Keratinocyte (primary cell): Measurements from ENCODE around the gene DUT. TPM values are rescaled to one million over a fixed set of nuclear protein-coding genes. Genes with fewer than 3 reads are reported as not detected.

Experiments used
- DNase-seq: peaks from one replicate; pipeline ENCODE4 v3.0.0-alpha.2; 2011; ENCODE audit warnings: low read depth, missing footprints, low spot score
- FAIRE-seq: peaks from 2 replicates; lab custom pipeline; 2011; peaks lifted over from hg19 to GRCh38; lab: Jason Lieb, UNC
- H2AFZ ChIP-seq: 2 replicates; pipeline ENCODE4 v1.6.0; 2012; ENCODE audit warnings: low read length, control low read depth, inconsistent platforms; ENCODE audit not compliant: control insufficient read depth
- H3K27ac ChIP-seq: 2 replicates; pipeline ENCODE4 v1.5.1; 2011; ENCODE audit warnings: low read length; ENCODE audit not compliant: control insufficient read depth, insufficient read depth
- H3K27me3 ChIP-seq: 3 replicates; pipeline ENCODE4 v1.6.0; 2011; ENCODE audit warnings: low read length; ENCODE audit not compliant: control insufficient read depth, insufficient read depth; ENCODE audit errors: extremely low read depth
- H3K36me3 ChIP-seq, 2 experiments: 2 replicates in 1 of 2; 3 replicates in 1 of 2; pipeline ENCODE4 v1.5.1; 2011; ENCODE audit warnings: low read length in 2 of 2, mild to moderate bottlenecking in 1 of 2; ENCODE audit not compliant: control insufficient read depth in 2 of 2, insufficient read depth in 2 of 2; ENCODE audit errors: extremely low read depth in 1 of 2
- H3K4me1 ChIP-seq: 3 replicates; pipeline ENCODE4 v1.5.1; 2011; ENCODE audit warnings: low read length; ENCODE audit not compliant: control insufficient read depth, insufficient read depth; ENCODE audit errors: extremely low read depth
- H3K4me2 ChIP-seq: 3 replicates; pipeline ENCODE4 v1.6.0; 2011; ENCODE audit warnings: low read depth, low read length; ENCODE audit not compliant: control insufficient read depth, insufficient read depth; ENCODE audit errors: extremely low read depth
- H3K4me3 ChIP-seq, 3 experiments: fragments of 200-600 bp in 1 of 3; sonication (generic) in 1 of 3; 2 replicates in 2 of 3; 3 replicates in 1 of 3; pipeline ENCODE4 v1.5.1; 2011 to 2016; ENCODE audit warnings: low read length in 3 of 3, mild to moderate bottlenecking in 3 of 3, control low read depth in 2 of 3, inconsistent platforms in 1 of 3, low read depth in 1 of 3, mixed read lengths in 1 of 3, mixed run types in 1 of 3, moderate library complexity in 1 of 3; ENCODE audit not compliant: control insufficient read depth in 2 of 3, insufficient read depth in 2 of 3; ENCODE audit errors: extremely low read depth in 1 of 3
- H3K79me2 ChIP-seq: 2 replicates; pipeline ENCODE4 v1.6.0; 2012; ENCODE audit warnings: low read length; ENCODE audit not compliant: control insufficient read depth, insufficient read depth
- H3K9ac ChIP-seq: 3 replicates; pipeline ENCODE4 v1.6.0; 2011; ENCODE audit warnings: low read length; ENCODE audit not compliant: control insufficient read depth, insufficient read depth; ENCODE audit errors: extremely low read depth
- H3K9me1 ChIP-seq: 3 replicates; pipeline ENCODE4 v1.6.0; 2011; ENCODE audit warnings: low read length; ENCODE audit not compliant: control insufficient read depth, insufficient read depth; ENCODE audit errors: extremely low read depth
- H3K9me3 ChIP-seq: 2 replicates; pipeline ENCODE4 v1.5.1; 2012; ENCODE audit warnings: low read depth, low read length; ENCODE audit not compliant: control insufficient read depth
- H4K20me1 ChIP-seq: 3 replicates; pipeline ENCODE4 v1.6.0; 2011; ENCODE audit warnings: low read length; ENCODE audit not compliant: control insufficient read depth, insufficient read depth; ENCODE audit errors: extremely low read depth
- EZH2 ChIP-seq: IDR thresholded peaks from one replicate; pipeline ENCODE4 v1.6.1; 2012; ENCODE audit warnings: inconsistent platforms, mild to moderate bottlenecking, low read length, moderate library complexity
- dilution Hi-C: fragments of 300-500 bp; cut with MboI; formaldehyde crosslinking; loops from one replicate; pipeline ENCODE4 v1.7.0; 2020; ENCODE audit warnings: low sequenced_read_pairs; ENCODE audit not compliant: extremely low pct_ligation_motif_present
- polyA plus RNA-seq, 5 experiments: library from polyadenylated mRNA; depleted of rRNA in 3 of 5; stranded (reverse) in 3 of 5; stranded (forward) in 1 of 5; unstranded in 1 of 5; fragments of >200 nt; gene quantifications; 1 replicate in 1 of 5; 2 replicates in 3 of 5; 3 replicates in 1 of 5; pipeline versions ENCODE4 v1.2.1 to v1.2.3, GENCODE V29; 2011 to 2012; ENCODE audit warnings: missing spikeins in 2 of 5, low read depth in 1 of 5, low replicate concordance in 1 of 5
- TF ChIP-seq, protein P1 (sequence below), 3 experiments: IDR thresholded peaks in 1 of 3; conservative IDR thresholded peaks in 1 of 3; optimal IDR thresholded peaks in 1 of 3; 2 replicates in 2 of 3; 3 replicates in 1 of 3; pipeline versions ENCODE3 to v1.5.1; 2011; ENCODE audit warnings: low read length in 3 of 3, mild to moderate bottlenecking in 3 of 3, moderate library complexity in 2 of 3, control low read depth in 1 of 3, inconsistent platforms in 1 of 3; ENCODE audit not compliant: insufficient read depth in 2 of 3; ENCODE audit errors: extremely low read depth in 1 of 3

DUT gene
- polyA plus RNA-seq, 1 donor (not counting 4 experiments of a cell fraction or from before 2014, with no cell fraction given), result 79.8 TPM

DNA sequence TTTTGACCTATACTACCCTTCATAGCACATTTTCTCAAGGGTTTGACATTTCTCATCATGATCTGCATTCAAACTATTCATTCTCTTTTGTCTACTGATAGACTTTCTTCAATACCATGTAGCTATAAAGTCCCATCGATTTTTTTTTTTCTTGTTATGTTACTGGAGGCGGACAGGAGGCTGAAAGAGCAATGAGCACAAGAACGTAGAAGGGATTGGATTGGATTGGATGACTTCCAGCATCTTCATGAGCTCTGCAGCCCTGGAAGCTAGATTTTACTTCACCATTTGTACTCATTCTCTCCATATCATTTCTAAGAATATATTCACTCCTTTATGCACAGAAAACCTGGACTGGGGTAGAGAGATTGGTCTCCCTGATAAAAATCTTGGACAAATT is 43.2 kb downstream of the DUT start:
- H3K4me3 ChIP-seq, result no peak overlapping the region
- H3K9me3 ChIP-seq, result no peaks in the 10 kb centered on the region
- DNase-seq (no peak), FAIRE-seq (no peak)
- no peaks in the 10 kb centered on the region for H3K27me3 ChIP-seq
- TF ChIP-seq EZH2, result no peak
- TF ChIP-seq, protein P1, sequence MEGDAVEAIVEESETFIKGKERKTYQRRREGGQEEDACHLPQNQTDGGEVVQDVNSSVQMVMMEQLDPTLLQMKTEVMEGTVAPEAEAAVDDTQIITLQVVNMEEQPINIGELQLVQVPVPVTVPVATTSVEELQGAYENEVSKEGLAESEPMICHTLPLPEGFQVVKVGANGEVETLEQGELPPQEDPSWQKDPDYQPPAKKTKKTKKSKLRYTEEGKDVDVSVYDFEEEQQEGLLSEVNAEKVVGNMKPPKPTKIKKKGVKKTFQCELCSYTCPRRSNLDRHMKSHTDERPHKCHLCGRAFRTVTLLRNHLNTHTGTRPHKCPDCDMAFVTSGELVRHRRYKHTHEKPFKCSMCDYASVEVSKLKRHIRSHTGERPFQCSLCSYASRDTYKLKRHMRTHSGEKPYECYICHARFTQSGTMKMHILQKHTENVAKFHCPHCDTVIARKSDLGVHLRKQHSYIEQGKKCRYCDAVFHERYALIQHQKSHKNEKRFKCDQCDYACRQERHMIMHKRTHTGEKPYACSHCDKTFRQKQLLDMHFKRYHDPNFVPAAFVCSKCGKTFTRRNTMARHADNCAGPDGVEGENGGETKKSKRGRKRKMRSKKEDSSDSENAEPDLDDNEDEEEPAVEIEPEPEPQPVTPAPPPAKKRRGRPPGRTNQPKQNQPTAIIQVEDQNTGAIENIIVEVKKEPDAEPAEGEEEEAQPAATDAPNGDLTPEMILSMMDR (optimal IDR thresholded peaks at IDR 0.05 in 1 of 3, IDR thresholded peaks at IDR 0.05 in 1 of 3, conservative IDR thresholded peaks at IDR 0.05 in 1 of 3; ENCODE audit: extremely low read depth in 1 of 3, insufficient read depth in 2 of 3, low read length in 3 of 3), result no peak
- H2AFZ ChIP-seq, result no peak overlapping the region
- no peak overlapping the region for H3K9ac ChIP-seq
- no peaks in the 10 kb centered on the region for H3K36me3 ChIP-seq
- peaks cover 10% of the 10 kb centered on the region for H3K4me1 ChIP-seq
- H3K79me2 ChIP-seq, result no peaks in the 10 kb centered on the region
- no peak overlapping the region for H3K4me2 ChIP-seq
- H3K9me1 ChIP-seq, result no peaks in the 10 kb centered on the region
- no peaks in the 10 kb centered on the region for H4K20me1 ChIP-seq
- no peak overlapping the region for H3K27ac ChIP-seq
- dilution Hi-C loops, result no loop called here

DNA sequence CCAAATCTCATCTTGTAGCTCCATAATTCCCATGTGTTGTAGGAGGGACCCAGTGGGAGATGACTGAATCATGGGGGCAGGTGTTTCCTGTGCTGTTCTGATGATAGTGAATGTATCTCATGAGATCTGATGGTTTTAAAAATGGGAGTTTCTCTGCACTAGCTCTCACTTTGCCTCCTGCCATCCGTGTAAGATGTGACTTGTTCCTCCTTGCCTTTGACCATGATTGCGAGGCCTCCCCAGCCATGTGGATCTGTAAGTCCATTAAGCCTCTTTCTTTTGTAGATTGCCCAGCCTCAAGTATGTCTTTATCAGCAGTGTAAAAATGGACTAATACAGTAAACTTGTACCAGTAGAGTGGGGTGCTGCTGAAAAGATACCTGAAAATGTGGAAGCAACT is 44.5 kb downstream of the DUT start:
- Histone ChIP-seq H3K27me3 (no peaks in the 10 kb centered on the region), H2AFZ (no peak overlapping the region), H3K9ac (no peak overlapping the region), H3K9me3 (no peaks in the 10 kb centered on the region), H3K9me1 (no peaks in the 10 kb centered on the region), H3K4me3 (no peak overlapping the region), H3K27ac (no peak overlapping the region), H3K4me2 (no peak overlapping the region), H3K36me3 (no peaks in the 10 kb centered on the region), H3K79me2 (no peaks in the 10 kb centered on the region), H4K20me1 (no peaks in the 10 kb centered on the region), H3K4me1 (peaks cover 10% of the 10 kb centered on the region)
- DNase-seq (no peak), FAIRE-seq (no peak)
- TF ChIP-seq, protein P1 (optimal IDR thresholded peaks at IDR 0.05 in 1 of 3, IDR thresholded peaks at IDR 0.05 in 1 of 3, conservative IDR thresholded peaks at IDR 0.05 in 1 of 3; ENCODE audit: extremely low read depth in 1 of 3, insufficient read depth in 2 of 3, low read length in 3 of 3), result no peak
- TF ChIP-seq EZH2, result no peak
- dilution Hi-C loops, result no loop called here
